Loucy (cell line): Measurements from ENCODE around the gene ECT2L.

Experiments used
- EZH2phosphoT487 ChIP-seq: fragments of 200-600 bp; IDR thresholded peaks from 2 replicates; pipeline ENCODE4 v1.6.1; 2018; ENCODE audit warnings: antibody characterized with exemption, mild to moderate bottlenecking, moderate library complexity, borderline replicate concordance
- TF ChIP-seq, protein P1 (sequence below): fragments of 200-600 bp; sonication (generic); conservative IDR thresholded peaks from 2 replicates; pipeline ENCODE4 v1.5.1; 2014; ENCODE audit warnings: mild to moderate bottlenecking, antibody characterized with exemption, low read length

DNA sequence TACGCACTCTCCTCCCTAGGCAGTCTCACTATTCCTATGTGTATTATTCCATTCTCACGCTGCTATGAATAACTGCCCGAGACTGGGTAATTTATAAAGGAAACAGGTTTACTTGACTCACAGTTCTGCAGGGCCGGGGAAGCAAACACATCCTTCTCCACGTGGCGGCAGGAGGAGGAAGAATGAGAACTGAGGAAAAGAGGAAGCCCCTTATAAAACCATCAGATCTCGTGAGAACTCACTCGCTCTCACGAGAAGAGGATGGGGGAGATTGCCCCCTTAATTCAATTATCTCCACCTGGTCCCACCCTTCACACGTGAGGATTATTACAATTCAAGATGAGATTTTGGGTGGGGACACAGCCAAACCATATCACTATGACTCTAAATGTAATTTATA lies 61.9 kb downstream of the ECT2L start:
- TF ChIP-seq, protein P1, sequence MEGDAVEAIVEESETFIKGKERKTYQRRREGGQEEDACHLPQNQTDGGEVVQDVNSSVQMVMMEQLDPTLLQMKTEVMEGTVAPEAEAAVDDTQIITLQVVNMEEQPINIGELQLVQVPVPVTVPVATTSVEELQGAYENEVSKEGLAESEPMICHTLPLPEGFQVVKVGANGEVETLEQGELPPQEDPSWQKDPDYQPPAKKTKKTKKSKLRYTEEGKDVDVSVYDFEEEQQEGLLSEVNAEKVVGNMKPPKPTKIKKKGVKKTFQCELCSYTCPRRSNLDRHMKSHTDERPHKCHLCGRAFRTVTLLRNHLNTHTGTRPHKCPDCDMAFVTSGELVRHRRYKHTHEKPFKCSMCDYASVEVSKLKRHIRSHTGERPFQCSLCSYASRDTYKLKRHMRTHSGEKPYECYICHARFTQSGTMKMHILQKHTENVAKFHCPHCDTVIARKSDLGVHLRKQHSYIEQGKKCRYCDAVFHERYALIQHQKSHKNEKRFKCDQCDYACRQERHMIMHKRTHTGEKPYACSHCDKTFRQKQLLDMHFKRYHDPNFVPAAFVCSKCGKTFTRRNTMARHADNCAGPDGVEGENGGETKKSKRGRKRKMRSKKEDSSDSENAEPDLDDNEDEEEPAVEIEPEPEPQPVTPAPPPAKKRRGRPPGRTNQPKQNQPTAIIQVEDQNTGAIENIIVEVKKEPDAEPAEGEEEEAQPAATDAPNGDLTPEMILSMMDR: no peak
- TF ChIP-seq EZH2phosphoT487: no peak
